OCI-LY3 (cell line): ENCODE measurements around the gene TYROBP.

Experiments used
- H2AFZ ChIP-seq: fragments of 200-600, 300-600 bp; shearing (Covaris generic); 2 replicates; pipeline ENCODE4 v1.6.0; 2014; ENCODE audit warnings: antibody characterized with exemption, low read depth, low read length
- H3K27ac ChIP-seq: fragments of 200-600, 300-600 bp; sonication (generic); 2 replicates; pipeline ENCODE4 v1.5.1; 2014; ENCODE audit warnings: mild to moderate bottlenecking, low read length, moderate library complexity, mixed read lengths
- H3K27me3 ChIP-seq: fragments of 200-600, 300-600 bp; sonication (generic); 2 replicates; pipeline ENCODE4 v1.6.1; 2014; ENCODE audit warnings: low read depth, low read length, mixed read lengths
- H3K36me3 ChIP-seq: fragments of 200-600, 300-600 bp; sonication (generic); replicated peaks from 2 replicates; pipeline ENCODE3; 2014; ENCODE audit warnings: low read depth, low read length, mixed read lengths
- H3K4me1 ChIP-seq: fragments of 300-600, 200-600 bp; sonication (generic); 2 replicates; pipeline ENCODE4 v1.6.1; 2014; ENCODE audit warnings: low read length, mixed read lengths
- H3K4me2 ChIP-seq: fragments of 200-600, 300-600 bp; sonication (generic); 2 replicates; pipeline ENCODE4 v1.6.1; 2014; ENCODE audit warnings: low read length, mixed read lengths
- H3K4me3 ChIP-seq: fragments of 300-600, 200-600 bp; sonication (generic); 2 replicates; pipeline ENCODE4 v1.5.1; 2014; ENCODE audit warnings: antibody characterized with exemption, mild to moderate bottlenecking, low read length, moderate library complexity
- H3K79me2 ChIP-seq: fragments of 300-600, 200-600 bp; shearing (Covaris generic); 2 replicates; pipeline ENCODE4 v1.6.1; 2014; ENCODE audit warnings: mild to moderate bottlenecking, low read length, mixed read lengths
- H3K9ac ChIP-seq: fragments of 300-600, 200-600 bp; shearing (Covaris generic); 2 replicates; pipeline ENCODE4 v1.6.0; 2014; ENCODE audit warnings: mild to moderate bottlenecking, low read length, moderate library complexity
- H3K9me3 ChIP-seq: fragments of 200-600, 300-600 bp; shearing (Covaris generic); 2 replicates; pipeline ENCODE4 v1.6.1; 2014; ENCODE audit warnings: low read length, mixed read lengths; ENCODE audit not compliant: insufficient read depth
- H4K20me1 ChIP-seq: fragments of 200-600, 300-600 bp; sonication (generic); 2 replicates; pipeline ENCODE4 v1.6.1; 2016; ENCODE audit warnings: low read length, mixed read lengths; ENCODE audit not compliant: insufficient read depth
- EZH2phosphoT487 ChIP-seq: fragments of 200-600 bp; shearing (Covaris generic); IDR thresholded peaks from 2 replicates; pipeline ENCODE4 v1.6.1; 2018; ENCODE audit warnings: antibody characterized with exemption, mixed run types, low read depth
- TF ChIP-seq, protein P1 (sequence below): fragments of 200-600, 300-600 bp; sonication (generic); IDR thresholded peaks from 2 replicates; pipeline ENCODE4 v1.5.1; 2014; ENCODE audit warnings: antibody characterized with exemption, low read length, low read depth

The TYROBP gene

DNA sequence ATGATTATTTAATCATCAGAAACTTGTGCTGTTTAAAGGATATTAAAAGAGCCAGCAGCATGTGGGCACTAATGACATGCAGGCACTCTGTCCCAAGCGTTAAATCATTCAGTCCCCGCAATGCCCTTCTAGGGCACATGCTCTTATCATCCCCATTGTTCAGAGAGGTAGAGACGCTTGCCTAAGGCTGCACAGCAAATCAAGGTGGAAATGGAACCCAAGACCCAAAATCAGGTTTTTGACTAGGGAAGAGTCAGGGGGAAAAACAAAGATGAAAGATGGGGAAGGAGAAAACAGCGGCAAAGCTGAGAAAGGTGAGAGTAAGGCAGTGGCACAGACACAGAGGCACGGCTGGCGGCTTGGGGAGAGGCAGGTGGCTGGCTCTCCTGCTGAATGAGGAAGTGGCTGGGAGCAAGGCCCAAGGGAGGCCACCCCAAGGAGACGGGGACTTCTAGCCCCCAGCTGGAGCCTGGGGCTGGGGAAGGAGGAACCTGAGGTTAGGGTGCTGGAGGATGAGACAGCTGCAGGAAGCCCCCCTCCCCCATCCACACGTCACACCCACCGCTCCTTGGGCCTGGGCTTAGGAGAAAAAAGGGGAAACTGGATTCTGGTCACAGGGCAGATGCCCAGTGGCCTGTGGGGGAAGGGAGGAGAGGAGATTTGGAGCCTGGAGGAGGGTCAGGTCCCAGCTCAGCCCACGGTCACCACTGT lies 1.0 kb upstream of the TYROBP start:
- Histone ChIP-seq H3K4me3 (peak overlapping the region; percentile 66), H3K36me3 (no peaks in the 10 kb centered on the region), H3K9ac (peak overlapping the region; percentile 64), H3K27me3 (no peaks in the 10 kb centered on the region), H4K20me1 (no peaks in the 10 kb centered on the region), H3K9me3 (no peaks in the 10 kb centered on the region), H2AFZ (peak overlapping the region; percentile 63), H3K4me2 (peak overlapping the region; percentile 85), H3K79me2 (no peaks in the 10 kb centered on the region), H3K27ac (peak overlapping the region; percentile 74), H3K4me1 (peaks cover 39% of the 10 kb centered on the region)
- TF ChIP-seq, protein P1, sequence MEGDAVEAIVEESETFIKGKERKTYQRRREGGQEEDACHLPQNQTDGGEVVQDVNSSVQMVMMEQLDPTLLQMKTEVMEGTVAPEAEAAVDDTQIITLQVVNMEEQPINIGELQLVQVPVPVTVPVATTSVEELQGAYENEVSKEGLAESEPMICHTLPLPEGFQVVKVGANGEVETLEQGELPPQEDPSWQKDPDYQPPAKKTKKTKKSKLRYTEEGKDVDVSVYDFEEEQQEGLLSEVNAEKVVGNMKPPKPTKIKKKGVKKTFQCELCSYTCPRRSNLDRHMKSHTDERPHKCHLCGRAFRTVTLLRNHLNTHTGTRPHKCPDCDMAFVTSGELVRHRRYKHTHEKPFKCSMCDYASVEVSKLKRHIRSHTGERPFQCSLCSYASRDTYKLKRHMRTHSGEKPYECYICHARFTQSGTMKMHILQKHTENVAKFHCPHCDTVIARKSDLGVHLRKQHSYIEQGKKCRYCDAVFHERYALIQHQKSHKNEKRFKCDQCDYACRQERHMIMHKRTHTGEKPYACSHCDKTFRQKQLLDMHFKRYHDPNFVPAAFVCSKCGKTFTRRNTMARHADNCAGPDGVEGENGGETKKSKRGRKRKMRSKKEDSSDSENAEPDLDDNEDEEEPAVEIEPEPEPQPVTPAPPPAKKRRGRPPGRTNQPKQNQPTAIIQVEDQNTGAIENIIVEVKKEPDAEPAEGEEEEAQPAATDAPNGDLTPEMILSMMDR: no peak
- TF ChIP-seq EZH2phosphoT487: no peak

DNA sequence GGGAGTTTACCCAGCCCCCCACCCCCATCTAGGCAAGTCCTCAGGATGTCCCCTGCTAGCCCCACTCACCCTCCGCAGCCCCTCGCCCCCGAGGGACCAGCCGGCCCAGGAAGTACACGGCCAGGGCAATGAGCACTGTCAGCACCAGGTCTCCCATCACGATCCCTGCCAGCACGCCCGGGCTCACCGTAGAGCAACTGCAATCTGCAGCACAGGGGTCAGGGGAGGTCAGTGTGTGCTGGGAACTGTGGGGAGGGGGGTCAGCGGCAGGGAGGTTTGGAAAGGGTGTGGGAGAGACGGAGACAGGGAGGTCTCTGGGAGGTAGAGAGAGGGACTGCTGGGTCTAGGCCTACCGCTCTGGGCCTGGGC lies 734 bp downstream of the TYROBP start:
- peaks cover 49% of the 10 kb centered on the region for H3K4me1 ChIP-seq
- H3K4me2 ChIP-seq: no peak overlapping the region

DNA sequence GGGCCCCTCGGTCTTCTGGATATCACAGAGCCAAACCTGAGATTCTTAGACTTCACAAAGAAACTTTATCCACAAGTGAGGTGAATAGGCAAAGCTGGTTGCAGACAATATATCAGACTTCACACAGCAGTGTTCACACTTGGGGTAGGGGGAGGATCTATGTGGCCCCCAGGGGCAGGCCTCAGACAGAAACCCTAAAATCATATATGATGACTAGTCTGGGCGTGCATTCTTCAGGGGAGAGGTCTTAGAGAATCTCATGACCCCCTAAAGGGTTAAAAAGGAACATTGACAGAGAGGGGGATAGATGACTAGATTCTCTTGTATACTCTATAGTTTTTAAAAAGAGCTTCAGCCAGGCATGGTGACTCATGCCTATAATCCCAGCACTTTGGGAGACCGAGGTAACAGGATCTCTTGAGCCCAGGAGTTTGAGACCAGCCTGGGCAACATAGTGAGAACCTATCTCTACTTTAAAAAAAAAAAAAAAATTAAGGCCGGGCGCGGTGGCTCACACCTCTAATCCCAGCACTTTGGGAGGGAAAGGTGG lies 2.8 kb downstream of the TYROBP start:
- Histone ChIP-seq H4K20me1 (no peaks in the 10 kb centered on the region), H3K9me3 (no peaks in the 10 kb centered on the region), H2AFZ (no peak overlapping the region), H3K27me3 (no peaks in the 10 kb centered on the region), H3K9ac (no peak overlapping the region), H3K4me3 (no peak overlapping the region), H3K4me1 (peaks cover 63% of the 10 kb centered on the region), H3K36me3 (no peaks in the 10 kb centered on the region), H3K27ac (peak overlapping the region; percentile 32; the same call in 1 of the 2 replicates), H3K4me2 (no peak overlapping the region), H3K79me2 (peaks cover 7% of the 10 kb centered on the region)
- TF ChIP-seq EZH2phosphoT487: no peak
- TF ChIP-seq, protein P1: no peak

More for the DNA sequence above, 734 bp downstream of the TYROBP start:
- Histone ChIP-seq H3K27me3 (no peaks in the 10 kb centered on the region), H3K9ac (no peak overlapping the region), H3K9me3 (no peaks in the 10 kb centered on the region), H3K79me2 (0 out of 2 replicates have a peak, but pooled peaks cover 4% of the 10 kb centered on the region), H4K20me1 (no peaks in the 10 kb centered on the region), H3K4me3 (no peak overlapping the region), H3K27ac (no peak overlapping the region), H2AFZ (no peak overlapping the region), H3K36me3 (no peaks in the 10 kb centered on the region)
- TF ChIP-seq EZH2phosphoT487: no peak
- TF ChIP-seq, protein P1: no peak

DNA sequence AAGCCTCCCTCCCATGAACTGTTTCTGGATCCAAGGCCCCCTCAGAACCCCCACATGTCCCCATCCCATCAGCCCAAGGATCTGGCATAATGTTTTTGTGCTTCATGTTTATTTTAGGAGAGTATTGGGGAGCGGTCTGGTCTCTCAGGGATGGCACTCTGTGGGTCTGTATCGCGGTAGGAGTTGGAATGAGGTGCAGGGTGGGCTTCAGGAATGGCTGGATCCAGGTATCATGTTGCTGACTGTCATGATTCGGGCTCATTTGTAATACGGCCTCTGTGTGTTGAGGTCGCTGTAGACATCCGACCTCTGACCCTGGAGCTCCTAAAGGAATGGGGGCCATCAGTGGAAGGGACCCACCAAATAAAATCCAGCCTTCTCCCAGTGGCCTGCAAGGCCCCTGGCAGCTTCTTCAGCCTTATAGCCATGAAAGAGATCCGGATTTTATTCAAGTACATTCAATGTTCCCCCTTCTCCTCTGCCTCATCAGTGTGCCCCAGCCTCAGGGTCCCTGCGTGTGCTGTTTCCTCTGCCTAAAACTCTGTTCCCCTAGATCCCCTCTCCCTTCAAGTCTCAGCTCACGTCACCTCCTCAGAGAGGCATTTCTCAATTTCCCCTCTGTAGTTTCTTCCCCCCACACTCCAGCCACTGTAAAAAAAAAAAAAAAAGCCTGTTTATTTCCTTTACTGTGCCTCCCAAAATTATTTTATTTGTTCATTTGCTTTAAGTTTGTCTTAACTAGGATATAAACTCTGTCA lies 3.6 kb downstream of the TYROBP start:
- H3K9me3 ChIP-seq: no peaks in the 10 kb centered on the region
- peak overlapping the region; percentile 91; the same call in 1 of the 2 replicates for H3K4me2 ChIP-seq
- H3K79me2 ChIP-seq: peaks cover 15% of the 10 kb centered on the region
- H3K4me1 ChIP-seq: peaks cover 55% of the 10 kb centered on the region
- no peak overlapping the region for H3K9ac ChIP-seq
- no peaks in the 10 kb centered on the region for H3K27me3 ChIP-seq
- no peak overlapping the region for H2AFZ ChIP-seq
- H3K4me3 ChIP-seq: no peak overlapping the region
- peak overlapping the region; percentile 32; the same call in 1 of the 2 replicates for H3K27ac ChIP-seq
- H4K20me1 ChIP-seq: no peaks in the 10 kb centered on the region
- no peaks in the 10 kb centered on the region for H3K36me3 ChIP-seq
- TF ChIP-seq, protein P1: no peak
- no peak for TF ChIP-seq EZH2phosphoT487
